Thyroid gland (tissue), 4 donors: ENCODE data around the gene SSC4D.
"Not testable (repeated sequence)": the region's sequence is repeated elsewhere in the genome, so short reads cannot be mapped to it uniquely, and the experiment has no call there.

Experiments used
- CTCF ChIP-seq, 6 experiments: fragments of 200-600 bp in 3 of 6; fragments of 450-650 bp in 3 of 6; sonication (generic) in 3 of 6; IDR thresholded peaks; one replicate each; pipeline ENCODE4 v1.5.1; 2016 to 2019; ENCODE audit warnings: antibody characterized with exemption in 6 of 6, mild to moderate bottlenecking in 2 of 6, inconsistent platforms in 1 of 6, moderate library complexity in 1 of 6
- POLR2A ChIP-seq, 2 donors: fragments of 450-650 bp; IDR thresholded peaks; one replicate each; pipeline ENCODE4 v1.6.1; 2017; ENCODE audit warnings: antibody characterized with exemption in 2 of 2, mild to moderate bottlenecking in 2 of 2, moderate library complexity in 1 of 2

GRCh38 chr7:76439120-76439888, 29.8 kb upstream of the SSC4D start:
- TF ChIP-seq POLR2A, CTCF (IDR thresholded peaks at IDR 0.05): not testable (repeated sequence)
